ENCODE results near the gene CNTNAP4.

- TF ChIP-seq ZFP3 (CRISPR knock-in tag; IDR thresholded peaks at IDR 0.05), result no peak
- no peak for TF ChIP-seq PATZ1 (CRISPR knock-in tag; IDR thresholded peaks at IDR 0.05; ENCODE audit: borderline replicate concordance)
Observed at GRCh38 chr16:76390476-76390875, 113.3 kb downstream of the CNTNAP4 start.

All from SK-N-SH treated with all-trans-retinoic acid at 6 μM for 48 hours (cell line).